Measurements from ENCODE around the gene ANGPTL2.

The ANGPTL2 gene

GRCh38 chr9:127067603-127068220, 54.7 kb downstream of the ANGPTL2 start:
- TF ChIP-seq CTCF (IDR thresholded peaks at IDR 0.05; ENCODE audit: low read depth, low read length, missing control alignments) = no peak
- in situ Hi-C loops (cut with HindIII; ENCODE audit: low sequenced_read_pairs) = no loop called here
- H3K4me3 ChIP-seq (ENCODE audit: low read depth, low read length) = no peak overlapping the region
- DNase-seq (ENCODE audit: low read depth) = no peak

GRCh38 chr9:127066851-127067136, 55.6 kb downstream of the ANGPTL2 start:
- TF ChIP-seq CTCF (IDR thresholded peaks at IDR 0.05; ENCODE audit: low read depth, low read length, missing control alignments) = no peak
- in situ Hi-C loops (cut with HindIII; ENCODE audit: low sequenced_read_pairs) = no loop called here
- H3K4me3 ChIP-seq (ENCODE audit: low read depth, low read length) = no peak overlapping the region
- DNase-seq (ENCODE audit: low read depth) = no peak

GRCh38 chr9:127066060-127066850, 56.2 kb downstream of the ANGPTL2 start:
- no peak for DNase-seq (ENCODE audit: low read depth)
- H3K4me3 ChIP-seq (ENCODE audit: low read depth, low read length) = no peak overlapping the region
- no peak for TF ChIP-seq CTCF (IDR thresholded peaks at IDR 0.05; ENCODE audit: low read depth, low read length, missing control alignments)
- in situ Hi-C loops (cut with HindIII; ENCODE audit: low sequenced_read_pairs) = no loop called here

- TF ChIP-seq CTCF (IDR thresholded peaks at IDR 0.05; ENCODE audit: low read depth, low read length, missing control alignments) = no peak
- no peak overlapping the region for H3K4me3 ChIP-seq (ENCODE audit: low read depth, low read length)
- peak; percentile 11 for DNase-seq (ENCODE audit: low read depth)
- in situ Hi-C loops (cut with HindIII; ENCODE audit: low sequenced_read_pairs) = no loop called here
Observed at GRCh38 chr9:127065592-127065991, 56.8 kb downstream of the ANGPTL2 start.

GRCh38 chr9:127064335-127064734, 58.1 kb downstream of the ANGPTL2 start:
- in situ Hi-C loops (cut with HindIII; ENCODE audit: low sequenced_read_pairs) = no loop called here
- no peak overlapping the region for H3K4me3 ChIP-seq (ENCODE audit: low read depth, low read length)
- DNase-seq (ENCODE audit: low read depth) = no peak
- no peak for TF ChIP-seq CTCF (IDR thresholded peaks at IDR 0.05; ENCODE audit: low read depth, low read length, missing control alignments)

- TF ChIP-seq CTCF (IDR thresholded peaks at IDR 0.05; ENCODE audit: low read depth, low read length, missing control alignments) = no peak
- in situ Hi-C loops (cut with HindIII; ENCODE audit: low sequenced_read_pairs) = no loop called here
- H3K4me3 ChIP-seq (ENCODE audit: low read depth, low read length) = no peak overlapping the region
- DNase-seq (ENCODE audit: low read depth) = no peak
Observed at GRCh38 chr9:127061411-127061810, 61.0 kb downstream of the ANGPTL2 start.

Measured in astrocyte of the cerebellum (primary cell).